Measurements from ENCODE around the gene ZNF695. TPM values are rescaled to one million over a fixed set of nuclear protein-coding genes. Genes with fewer than 3 reads are reported as not detected.

ZNF695 gene
- total and polyA plus RNA-seq, 9 of the 15 experiments (the other 6 are each of a cell fraction or from before 2014, with no cell fraction given), result 8.7 to 15.2 (median 10.9) TPM

GRCh38 chr1:247007511-247008405, at the start of gene ZNF695 (continued):
- TF ChIP-seq FUS (optimal IDR thresholded peaks at IDR 0.05; ENCODE audit: low read depth, low read length) (no peak), ZNF77 (CRISPR knock-in tag; IDR thresholded peaks at IDR 0.05) (no peak), TFAM (CRISPR knock-in tag; conservative IDR thresholded peaks at IDR 0.05) (no peak), ZNF24 (IDR thresholded peaks at IDR 0.05) (no peak), ZNF655 (CRISPR knock-in tag; IDR thresholded peaks at IDR 0.05) (no peak), DEAF1 (CRISPR knock-in tag; IDR thresholded peaks at IDR 0.05) (no peak), C11orf30 (IDR thresholded peaks at IDR 0.05; ENCODE audit: low read depth) (no peak), SAP30 (IDR thresholded peaks at IDR 0.05; ENCODE audit: borderline replicate concordance, insufficient read depth, low read depth, low read length, poor library complexity, severe bottlenecking) (peak; percentile 69), MCM2 (IDR thresholded peaks at IDR 0.05; ENCODE audit: low read depth) (no peak), TARDBP (IDR thresholded peaks at IDR 0.05) (0 out of 2 replicates have a peak, but pooled peaks have one; percentile 68), CTCFL (IDR thresholded peaks at IDR 0.05; ENCODE audit: borderline replicate concordance, insufficient read depth, low read depth, low read length, poor library complexity, severe bottlenecking) (no peak), SMC3 (conservative IDR thresholded peaks at IDR 0.05; ENCODE audit: insufficient read depth, low read depth, low read length) (0 out of 2 replicates have a peak, but pooled peaks have one; percentile 2), ELF1 (tag; IDR thresholded peaks at IDR 0.05) (no peak), PATZ1 (CRISPR knock-in tag; IDR thresholded peaks at IDR 0.05; ENCODE audit: borderline replicate concordance) (no peak), ZC3H8 (IDR thresholded peaks at IDR 0.05) (no peak), TEAD4 (IDR thresholded peaks at IDR 0.05; ENCODE audit: low read length) (no peak; the same call in 1 of the 2 replicates), TEAD4 (CRISPR knock-in tag; IDR thresholded peaks at IDR 0.05; ENCODE audit: borderline replicate concordance) (no peak; the same call in 1 of the 2 replicates), RBM34 (IDR thresholded peaks at IDR 0.05; ENCODE audit: borderline replicate concordance, insufficient read depth, low read length) (no peak)
- TF ChIP-seq, protein P1, sequence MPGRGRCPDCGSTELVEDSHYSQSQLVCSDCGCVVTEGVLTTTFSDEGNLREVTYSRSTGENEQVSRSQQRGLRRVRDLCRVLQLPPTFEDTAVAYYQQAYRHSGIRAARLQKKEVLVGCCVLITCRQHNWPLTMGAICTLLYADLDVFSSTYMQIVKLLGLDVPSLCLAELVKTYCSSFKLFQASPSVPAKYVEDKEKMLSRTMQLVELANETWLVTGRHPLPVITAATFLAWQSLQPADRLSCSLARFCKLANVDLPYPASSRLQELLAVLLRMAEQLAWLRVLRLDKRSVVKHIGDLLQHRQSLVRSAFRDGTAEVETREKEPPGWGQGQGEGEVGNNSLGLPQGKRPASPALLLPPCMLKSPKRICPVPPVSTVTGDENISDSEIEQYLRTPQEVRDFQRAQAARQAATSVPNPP (IDR thresholded peaks at IDR 0.05; ENCODE audit: borderline replicate concordance, insufficient read depth, insufficient read length), result no peak

Data from K562 (cell line).